ENCODE data around the gene ATXN1. TPM values are rescaled to one million over a fixed set of nuclear protein-coding genes. Genes with fewer than 3 reads are reported as not detected.

ATXN1 gene
- total RNA-seq, 1 donor from 2014 or later, result 69.1 TPM

DNA sequence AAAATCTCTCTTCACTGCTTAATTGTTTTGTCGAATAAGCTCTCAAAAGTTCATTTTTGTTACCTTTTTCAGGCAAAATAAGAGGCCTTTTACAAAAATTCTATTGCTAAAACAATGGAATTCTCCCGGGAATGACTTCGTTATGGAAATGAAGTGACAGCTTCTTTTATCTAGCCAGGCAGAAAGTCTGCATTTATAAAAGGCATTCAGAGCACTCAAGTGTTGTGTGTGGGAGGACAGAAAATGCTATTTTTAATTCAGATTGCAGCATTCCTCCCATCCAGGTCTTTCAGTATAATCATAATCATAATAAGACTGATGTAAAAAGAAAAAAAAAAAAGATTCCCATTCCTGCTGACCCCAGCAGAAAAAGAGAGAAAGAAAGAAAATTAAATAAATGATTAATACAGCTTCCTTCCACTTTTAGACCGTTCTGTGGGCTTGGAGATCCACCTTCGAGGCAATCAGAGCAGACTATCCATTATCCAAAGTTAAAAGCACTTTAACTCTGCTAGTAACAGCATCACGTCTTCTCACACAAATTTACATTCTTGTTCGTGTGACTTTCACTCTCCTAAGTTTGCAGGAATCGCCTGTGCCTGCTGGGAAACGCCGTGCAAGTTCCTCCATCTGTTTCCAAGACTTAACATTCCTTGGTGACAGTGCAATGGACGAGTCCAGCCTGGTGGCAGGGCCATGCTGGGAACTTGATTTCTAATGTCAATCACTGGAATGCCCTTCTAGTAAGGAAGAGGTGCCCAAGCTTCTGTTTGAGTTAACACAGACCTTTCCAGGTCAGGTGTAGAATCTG is 264.1 kb downstream of the ATXN1 start:
- DNase-seq (ENCODE audit: low spot score), result no peak
- H3K27me3 Mint-ChIP-seq (ENCODE audit: low read depth), result no peaks in the 10 kb centered on the region
- no peak overlapping the region for H3K4me3 Mint-ChIP-seq (ENCODE audit: low read depth)
- H3K27ac Mint-ChIP-seq, result no peak overlapping the region
- H3K36me3 Mint-ChIP-seq (ENCODE audit: low read depth), result peaks cover 56% of the 10 kb centered on the region
- intact Hi-C loops (cut with micrococcal nuclease), result no loop called here
- peaks cover 9% of the 10 kb centered on the region for H3K9me3 Mint-ChIP-seq
- peaks cover 58% of the 10 kb centered on the region for H3K4me1 Mint-ChIP-seq (ENCODE audit: low read depth)

DNA sequence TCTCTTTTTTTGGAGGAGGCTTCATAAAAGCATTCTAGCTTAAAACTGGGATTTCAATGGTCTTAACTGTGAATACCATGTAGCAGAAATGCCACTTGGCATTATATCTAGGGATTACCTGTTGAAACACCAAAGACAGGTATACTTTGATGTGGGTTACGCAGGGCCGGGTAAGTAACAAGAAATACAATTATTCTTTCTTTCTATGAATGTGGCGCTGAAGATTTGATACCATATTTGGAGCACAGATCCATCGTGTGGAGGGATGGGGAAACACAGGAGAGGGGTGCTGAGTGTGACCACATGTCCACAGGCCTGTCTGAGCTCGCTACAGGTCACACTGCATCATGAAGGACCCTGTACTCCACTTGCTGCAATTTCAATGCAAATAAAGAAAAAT is 265.1 kb downstream of the ATXN1 start:
- H3K4me1 Mint-ChIP-seq (ENCODE audit: low read depth), result peaks cover 60% of the 10 kb centered on the region
- peaks cover 9% of the 10 kb centered on the region for H3K9me3 Mint-ChIP-seq
- intact Hi-C loops (cut with micrococcal nuclease), result no loop called here
- no peak overlapping the region for H3K4me3 Mint-ChIP-seq (ENCODE audit: low read depth)
- no peak overlapping the region for H3K27ac Mint-ChIP-seq
- H3K27me3 Mint-ChIP-seq (ENCODE audit: low read depth), result no peaks in the 10 kb centered on the region
- H3K36me3 Mint-ChIP-seq (ENCODE audit: low read depth), result peaks cover 50% of the 10 kb centered on the region
- no peak for DNase-seq (ENCODE audit: low spot score)

DNA sequence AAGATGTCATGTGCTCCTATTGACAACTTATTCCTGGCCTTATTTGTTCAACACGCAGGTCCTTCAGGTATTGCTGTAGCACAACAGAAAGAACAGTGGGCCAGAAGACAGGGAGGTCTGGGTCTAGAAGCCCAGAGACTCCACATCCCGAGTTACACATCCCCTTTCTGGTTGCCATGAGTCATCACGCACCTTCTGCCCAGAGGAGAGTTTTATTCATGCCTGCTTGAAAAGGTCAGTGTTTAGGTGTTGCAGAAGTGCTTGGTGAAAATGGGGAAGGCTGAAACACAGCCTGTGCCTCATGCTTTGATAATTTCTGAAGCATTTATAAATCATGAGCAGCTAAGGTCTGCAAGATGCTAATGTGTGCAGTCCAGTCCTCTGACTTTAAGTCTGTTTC is 266.5 kb downstream of the ATXN1 start:
- Mint-ChIP-seq H3K27me3 (ENCODE audit: low read depth) (no peaks in the 10 kb centered on the region), H3K4me3 (ENCODE audit: low read depth) (no peak overlapping the region), H3K27ac (peak overlapping the region; percentile 65), H3K9me3 (peaks cover 9% of the 10 kb centered on the region), H3K36me3 (ENCODE audit: low read depth) (peaks cover 40% of the 10 kb centered on the region), H3K4me1 (ENCODE audit: low read depth) (peaks cover 65% of the 10 kb centered on the region)
- intact Hi-C loops (cut with micrococcal nuclease), result no loop called here
- DNase-seq (ENCODE audit: low spot score), result no peak

DNA sequence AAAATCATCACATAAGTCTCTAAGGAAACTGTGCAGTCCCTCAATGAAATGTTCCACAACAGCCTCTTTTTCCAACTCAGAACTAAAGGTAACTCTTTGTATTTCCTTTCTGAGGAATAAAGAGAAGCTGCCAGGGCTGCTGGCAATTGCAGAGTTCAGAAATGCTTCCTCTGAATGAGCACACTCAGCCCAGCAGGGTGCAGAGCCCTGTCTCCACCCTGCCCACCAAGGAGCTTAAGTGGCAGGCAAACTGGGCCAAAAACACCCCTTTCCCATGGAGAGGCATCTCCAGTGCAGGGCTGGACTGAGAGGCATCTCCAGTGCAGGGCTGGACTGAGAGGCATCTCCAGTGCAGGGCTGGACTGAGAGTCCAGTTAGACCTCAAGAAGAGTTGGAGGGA is 267.5 kb downstream of the ATXN1 start:
- Mint-ChIP-seq H3K27me3 (ENCODE audit: low read depth) (no peaks in the 10 kb centered on the region), H3K4me3 (ENCODE audit: low read depth) (no peak overlapping the region), H3K27ac (no peak overlapping the region), H3K4me1 (ENCODE audit: low read depth) (peaks cover 72% of the 10 kb centered on the region), H3K36me3 (ENCODE audit: low read depth) (peaks cover 30% of the 10 kb centered on the region), H3K9me3 (peaks cover under 1% of the 10 kb centered on the region)
- no peak for DNase-seq (ENCODE audit: low spot score)
- intact Hi-C loops (cut with micrococcal nuclease), result no loop called here

DNA sequence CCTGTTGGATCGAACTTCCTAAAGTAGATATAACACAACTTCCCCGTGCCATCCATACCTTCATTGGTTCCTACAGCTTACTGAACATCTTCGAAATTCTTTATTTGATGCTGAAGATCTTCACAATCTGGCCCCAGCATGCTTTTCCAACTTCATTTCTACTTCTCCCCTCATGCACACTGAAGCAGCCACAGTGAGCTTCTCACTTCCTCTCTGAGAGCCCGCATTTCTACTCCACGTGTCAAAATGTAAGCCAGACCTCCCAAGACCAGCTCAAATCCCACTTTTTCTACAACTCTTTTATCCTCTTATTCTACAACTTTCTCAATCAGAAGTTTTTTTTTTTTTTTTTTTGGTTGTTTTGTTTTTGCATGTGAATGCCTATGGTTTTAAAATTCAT is 268.1 kb downstream of the ATXN1 start:
- intact Hi-C loops (cut with micrococcal nuclease), result no loop called here
- H3K36me3 Mint-ChIP-seq (ENCODE audit: low read depth), result peaks cover 31% of the 10 kb centered on the region
- no peak for DNase-seq (ENCODE audit: low spot score)
- no peak overlapping the region for H3K27ac Mint-ChIP-seq
- H3K4me3 Mint-ChIP-seq (ENCODE audit: low read depth), result no peak overlapping the region
- H3K27me3 Mint-ChIP-seq (ENCODE audit: low read depth), result no peaks in the 10 kb centered on the region
- H3K9me3 Mint-ChIP-seq, result no peaks in the 10 kb centered on the region
- peaks cover 76% of the 10 kb centered on the region for H3K4me1 Mint-ChIP-seq (ENCODE audit: low read depth)

DNA sequence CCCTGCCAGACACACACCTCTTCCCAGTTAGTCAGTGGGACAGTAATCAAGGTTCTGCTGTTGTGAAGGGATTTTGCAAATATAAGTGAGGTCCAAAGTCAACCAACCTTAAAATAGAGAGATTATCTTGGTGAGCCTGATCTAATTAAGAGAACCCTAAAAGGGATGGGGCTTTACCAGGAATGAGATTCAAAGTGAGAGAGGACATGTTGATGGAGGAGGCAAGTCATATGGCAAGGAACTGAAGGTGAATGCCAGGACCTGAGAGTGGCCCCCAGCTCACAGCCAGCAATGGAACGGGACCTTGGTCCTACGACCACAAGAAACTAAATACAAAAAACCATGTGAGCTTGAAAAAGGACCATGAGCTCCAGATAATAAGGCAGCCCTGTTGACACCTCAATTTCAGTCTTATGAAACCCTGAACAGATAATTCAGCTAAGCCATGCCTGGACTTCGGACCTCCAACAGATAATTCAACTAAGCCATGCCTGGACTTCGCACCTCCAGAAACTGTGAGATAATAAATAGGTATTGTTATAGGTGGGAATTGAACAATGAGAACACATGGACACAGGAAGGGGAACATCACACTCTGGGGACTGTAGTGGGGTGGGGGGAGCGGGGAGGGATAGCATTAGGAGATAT is 269.5 kb downstream of the ATXN1 start:
- no peaks in the 10 kb centered on the region for H3K9me3 Mint-ChIP-seq
- H3K4me1 Mint-ChIP-seq (ENCODE audit: low read depth), result peaks cover 79% of the 10 kb centered on the region
- H3K27ac Mint-ChIP-seq, result no peak overlapping the region
- no peaks in the 10 kb centered on the region for H3K27me3 Mint-ChIP-seq (ENCODE audit: low read depth)
- intact Hi-C loops (cut with micrococcal nuclease), result no loop called here
- peaks cover 38% of the 10 kb centered on the region for H3K36me3 Mint-ChIP-seq (ENCODE audit: low read depth)
- H3K4me3 Mint-ChIP-seq (ENCODE audit: low read depth), result no peak overlapping the region
- no peak for DNase-seq (ENCODE audit: low spot score)

DNA sequence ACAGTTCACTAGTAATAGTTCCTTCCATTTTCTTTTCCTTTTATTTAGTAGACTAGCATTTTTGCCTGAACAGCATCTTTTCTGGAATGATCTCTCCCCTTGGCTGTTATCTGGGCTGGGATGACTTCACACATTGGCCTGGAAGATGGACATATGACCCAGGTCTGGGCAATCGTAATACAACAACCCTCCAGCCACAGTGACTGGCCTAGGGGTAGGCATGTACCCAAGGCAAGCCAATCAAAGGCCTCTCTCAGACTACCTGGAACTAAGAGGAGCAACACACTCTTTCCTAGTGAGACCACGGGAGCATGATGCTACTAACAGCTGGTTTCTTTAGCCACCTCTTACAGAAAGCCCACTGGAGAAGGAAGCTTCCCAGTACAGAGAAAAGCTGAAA is 270.6 kb downstream of the ATXN1 start:
- Mint-ChIP-seq H3K27ac (peak overlapping the region; percentile 44), H3K4me3 (ENCODE audit: low read depth) (peak overlapping the region; percentile 1), H3K27me3 (ENCODE audit: low read depth) (no peaks in the 10 kb centered on the region), H3K9me3 (no peaks in the 10 kb centered on the region), H3K36me3 (ENCODE audit: low read depth) (peaks cover 42% of the 10 kb centered on the region), H3K4me1 (ENCODE audit: low read depth) (peaks cover 82% of the 10 kb centered on the region)
- DNase-seq (ENCODE audit: low spot score), result no peak
- intact Hi-C loops (cut with micrococcal nuclease), result no loop called here

DNA sequence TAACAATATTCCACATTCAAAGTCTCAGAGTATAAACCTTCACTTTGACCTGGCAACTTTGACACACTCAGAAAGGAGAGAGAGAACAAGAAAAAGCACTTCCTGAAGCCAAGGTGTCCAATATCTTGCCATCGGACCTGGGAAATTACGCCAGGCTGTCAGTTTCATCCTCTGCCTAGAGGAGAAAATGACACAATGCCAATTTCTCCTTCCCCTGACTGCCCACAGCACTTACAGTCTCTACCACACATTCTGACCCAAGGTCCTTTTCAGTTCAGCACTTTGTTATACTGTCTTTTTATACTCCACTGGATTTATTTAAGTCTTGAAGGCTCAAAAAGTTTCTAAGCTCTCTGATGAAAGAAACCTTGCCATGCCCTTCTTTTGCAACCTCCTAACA is 272.4 kb downstream of the ATXN1 start:
- peak overlapping the region; percentile 58 for H3K27ac Mint-ChIP-seq
- DNase-seq (ENCODE audit: low spot score), result no peak
- H3K9me3 Mint-ChIP-seq, result no peaks in the 10 kb centered on the region
- no peak overlapping the region for H3K4me3 Mint-ChIP-seq (ENCODE audit: low read depth)
- intact Hi-C loops (cut with micrococcal nuclease), result loop anchor here (10.0 kb wide), 1 partner anchor 714 kb away; no protein-coding TSS in a partner anchor
- no peaks in the 10 kb centered on the region for H3K27me3 Mint-ChIP-seq (ENCODE audit: low read depth)
- peaks cover 83% of the 10 kb centered on the region for H3K4me1 Mint-ChIP-seq (ENCODE audit: low read depth)
- peaks cover 53% of the 10 kb centered on the region for H3K36me3 Mint-ChIP-seq (ENCODE audit: low read depth)

DNA sequence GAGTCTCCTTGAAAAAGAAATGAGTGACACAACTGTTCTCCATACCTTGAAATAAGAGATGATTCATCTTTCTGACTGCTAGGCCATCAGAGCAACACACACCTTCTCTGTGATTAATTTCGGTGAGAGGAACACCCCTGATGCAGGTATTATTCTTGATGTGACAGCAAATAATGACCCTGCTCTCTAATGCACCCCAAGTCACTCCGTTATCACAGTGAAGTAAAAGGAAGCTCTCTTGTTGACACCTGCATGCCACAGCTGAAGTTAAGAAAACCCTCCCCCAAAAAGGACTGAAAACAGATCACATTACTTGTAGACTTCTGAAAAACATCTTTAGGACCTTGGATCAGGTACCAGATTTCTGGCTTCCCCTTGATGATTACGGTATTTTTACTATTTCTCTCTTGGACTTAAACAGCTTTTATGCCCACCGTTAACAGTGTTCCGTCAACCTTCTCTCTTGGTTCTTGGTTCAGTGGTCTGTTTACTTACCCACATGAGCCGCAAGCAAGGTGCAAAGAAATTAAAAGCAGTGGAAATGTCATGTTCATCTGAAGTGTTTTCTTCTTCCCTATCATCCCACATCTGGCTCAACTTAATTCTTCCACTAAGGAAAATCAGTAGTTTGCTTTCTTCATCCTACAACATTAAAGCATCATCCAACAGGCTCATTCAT is 273.1 kb downstream of the ATXN1 start:
- no peaks in the 10 kb centered on the region for H3K9me3 Mint-ChIP-seq
- peaks cover 85% of the 10 kb centered on the region for H3K4me1 Mint-ChIP-seq (ENCODE audit: low read depth)
- no peaks in the 10 kb centered on the region for H3K27me3 Mint-ChIP-seq (ENCODE audit: low read depth)
- no peak for DNase-seq (ENCODE audit: low spot score)
- H3K27ac Mint-ChIP-seq, result peak overlapping the region; percentile 49
- intact Hi-C loops (cut with micrococcal nuclease), result loop anchor here (10.0 kb wide), 1 partner anchor 713 kb away; no protein-coding TSS in a partner anchor
- peaks cover 59% of the 10 kb centered on the region for H3K36me3 Mint-ChIP-seq (ENCODE audit: low read depth)
- H3K4me3 Mint-ChIP-seq (ENCODE audit: low read depth), result peak overlapping the region; percentile 7

DNA sequence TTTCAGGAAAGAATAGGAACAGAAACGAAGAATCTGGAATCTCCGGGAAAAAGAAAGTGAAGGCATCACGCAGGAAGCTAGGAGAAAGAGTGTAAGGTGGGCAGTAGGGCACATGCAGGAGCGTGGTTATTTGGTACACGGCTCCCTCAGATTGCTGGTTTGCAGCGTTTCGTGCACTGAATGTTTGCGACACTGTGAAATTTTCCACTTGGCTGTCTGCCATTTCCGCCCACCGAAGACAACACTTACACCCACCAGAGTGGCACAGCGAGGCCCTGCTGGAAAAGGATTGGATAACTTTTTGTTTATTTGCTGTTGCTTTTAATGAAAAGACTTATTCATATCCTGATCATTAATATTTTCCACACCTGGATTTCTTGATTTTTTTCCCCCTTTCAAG is 274.6 kb downstream of the ATXN1 start:
- Mint-ChIP-seq H3K27me3 (ENCODE audit: low read depth) (no peaks in the 10 kb centered on the region), H3K4me3 (ENCODE audit: low read depth) (peak overlapping the region; percentile 6), H3K27ac (peak overlapping the region; percentile 59), H3K9me3 (no peaks in the 10 kb centered on the region), H3K36me3 (ENCODE audit: low read depth) (peaks cover 62% of the 10 kb centered on the region), H3K4me1 (ENCODE audit: low read depth) (peaks cover 91% of the 10 kb centered on the region)
- no peak for DNase-seq (ENCODE audit: low spot score)
- intact Hi-C loops (cut with micrococcal nuclease), result loop anchor here (10.0 kb wide), 1 partner anchor 712 kb away; no protein-coding TSS in a partner anchor

DNA sequence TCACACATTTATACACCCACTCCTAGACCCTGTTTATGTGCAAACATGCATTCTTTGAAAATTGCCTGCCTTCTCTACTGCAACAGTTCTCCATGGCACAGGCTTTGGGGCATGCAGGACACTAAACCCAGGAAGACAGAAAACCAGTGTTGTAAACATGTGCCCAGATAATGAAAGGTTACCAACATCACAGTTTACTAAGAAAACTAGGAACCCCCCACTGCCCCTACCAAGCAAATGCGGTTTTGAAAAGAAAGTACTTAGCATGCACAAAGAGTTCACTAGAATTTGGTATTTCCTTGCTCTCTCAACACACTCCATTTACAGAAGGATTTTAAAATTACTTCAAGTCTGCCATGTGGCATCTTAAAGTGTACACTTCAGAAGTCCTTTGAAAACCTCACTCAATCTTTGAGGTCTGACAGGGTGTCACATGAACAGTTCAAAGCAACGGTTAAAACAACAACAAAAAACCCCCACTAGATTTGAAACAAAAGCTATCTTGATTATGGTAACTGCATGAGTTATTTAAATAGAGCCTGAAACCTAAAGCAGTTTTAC is 277.9 kb downstream of the ATXN1 start:
- peak; percentile 35 for DNase-seq (ENCODE audit: low spot score)
- peak overlapping the region; percentile 98 for H3K27ac Mint-ChIP-seq
- intact Hi-C loops (cut with micrococcal nuclease), result loop anchor here (2.0 to 10.0 kb wide), 10 partner anchors 21 to 709 kb away; partner anchors contain the start of gene ATXN1
- peak overlapping the region; percentile 56 for H3K4me3 Mint-ChIP-seq (ENCODE audit: low read depth)
- no peaks in the 10 kb centered on the region for H3K9me3 Mint-ChIP-seq
- H3K4me1 Mint-ChIP-seq (ENCODE audit: low read depth), result peaks cover 90% of the 10 kb centered on the region
- H3K27me3 Mint-ChIP-seq (ENCODE audit: low read depth), result no peaks in the 10 kb centered on the region
- H3K36me3 Mint-ChIP-seq (ENCODE audit: low read depth), result peaks cover 77% of the 10 kb centered on the region

DNA sequence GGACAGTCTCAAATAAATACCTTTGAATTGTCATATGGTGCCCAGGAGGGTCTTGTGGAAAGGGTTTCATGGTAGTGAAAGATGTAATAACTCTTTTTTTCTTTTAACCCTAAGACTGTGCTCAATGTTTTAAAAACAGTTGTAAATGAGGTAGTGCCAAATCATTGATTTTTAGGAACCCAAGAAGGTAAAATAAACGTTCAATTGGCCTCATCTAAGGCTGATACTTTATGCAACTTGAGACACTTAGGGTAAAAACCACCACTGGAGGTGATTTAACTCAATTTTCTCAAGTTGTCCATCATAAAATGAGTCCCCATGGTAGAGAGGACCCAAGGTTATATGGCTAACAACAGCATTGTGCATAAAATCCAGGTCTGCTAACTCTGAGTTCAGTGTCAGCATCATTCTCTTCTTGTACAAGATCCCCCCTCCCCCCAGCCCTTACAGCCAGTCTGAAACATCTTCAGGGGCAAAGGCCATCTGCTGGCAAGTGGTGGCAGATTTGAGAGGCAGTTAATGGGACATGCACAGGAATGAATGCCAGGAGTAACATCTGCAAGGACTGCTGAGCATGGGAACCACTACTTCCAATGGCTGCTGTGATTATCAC is 278.5 kb downstream of the ATXN1 start:
- H3K4me3 Mint-ChIP-seq (ENCODE audit: low read depth), result no peak overlapping the region
- peaks cover 77% of the 10 kb centered on the region for H3K36me3 Mint-ChIP-seq (ENCODE audit: low read depth)
- peaks cover 89% of the 10 kb centered on the region for H3K4me1 Mint-ChIP-seq (ENCODE audit: low read depth)

More for the DNA sequence above, 278.5 kb downstream of the ATXN1 start:
- no peaks in the 10 kb centered on the region for H3K9me3 Mint-ChIP-seq
- H3K27ac Mint-ChIP-seq, result peak overlapping the region; percentile 98
- intact Hi-C loops (cut with micrococcal nuclease), result loop anchor here (2.0 to 10.0 kb wide), 10 partner anchors 22 to 708 kb away; partner anchors contain the start of gene ATXN1
- no peak for DNase-seq (ENCODE audit: low spot score)
- H3K27me3 Mint-ChIP-seq (ENCODE audit: low read depth), result no peaks in the 10 kb centered on the region

Measured in activated T-helper 2 cell treated with anti-CD3 and anti-CD28 coated beads, Interferon-gamma antibody, Interleukin-2, Interleukin-4, amounts not matched to agents 10 μg/mL and 5 μg/mL and 100 μg/mL, durations not matched to agents 14 hours and 24 hours and 36 hours (primary cell).